ENCODE data around the gene CNTNAP2.

DNA sequence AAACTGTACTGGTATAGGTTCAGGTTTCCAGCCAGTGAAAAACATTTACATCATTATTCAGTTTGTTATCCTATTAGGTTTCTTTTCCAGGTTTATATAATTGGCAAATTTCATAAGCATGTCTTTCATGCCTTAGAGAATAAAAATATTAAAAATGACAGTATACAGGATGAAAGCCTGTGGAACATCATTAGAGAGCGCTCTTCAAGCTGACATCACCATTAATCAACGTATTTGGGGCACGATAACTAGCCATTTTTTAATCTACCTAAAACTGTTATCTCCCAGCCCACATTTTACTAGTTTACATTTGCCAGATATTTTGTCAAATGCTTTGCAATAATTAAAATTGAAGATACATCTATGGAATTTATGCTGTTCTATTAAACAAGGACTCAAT, 714.1 kb downstream of the CNTNAP2 start:
- TF ChIP-seq, protein P1, sequence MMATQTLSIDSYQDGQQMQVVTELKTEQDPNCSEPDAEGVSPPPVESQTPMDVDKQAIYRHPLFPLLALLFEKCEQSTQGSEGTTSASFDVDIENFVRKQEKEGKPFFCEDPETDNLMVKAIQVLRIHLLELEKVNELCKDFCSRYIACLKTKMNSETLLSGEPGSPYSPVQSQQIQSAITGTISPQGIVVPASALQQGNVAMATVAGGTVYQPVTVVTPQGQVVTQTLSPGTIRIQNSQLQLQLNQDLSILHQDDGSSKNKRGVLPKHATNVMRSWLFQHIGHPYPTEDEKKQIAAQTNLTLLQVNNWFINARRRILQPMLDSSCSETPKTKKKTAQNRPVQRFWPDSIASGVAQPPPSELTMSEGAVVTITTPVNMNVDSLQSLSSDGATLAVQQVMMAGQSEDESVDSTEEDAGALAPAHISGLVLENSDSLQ (IDR thresholded peaks at IDR 0.05) = no peak
- TF ChIP-seq ELF4 (IDR thresholded peaks at IDR 0.05) = no peak
- TF ChIP-seq CTBP1 (IDR thresholded peaks at IDR 0.05; ENCODE audit: borderline replicate concordance) = no peak
- no peak for TF ChIP-seq FOXA1 (IDR thresholded peaks at IDR 0.05)
- TF ChIP-seq L3MBTL2 (conservative IDR thresholded peaks at IDR 0.05) = no peak
- TF ChIP-seq TARDBP (IDR thresholded peaks at IDR 0.05) = no peak
- TF ChIP-seq SUZ12 (IDR thresholded peaks at IDR 0.05) = no peak
